GM12878 (cell line): ENCODE measurements around the gene PIGN. TPM values are rescaled to one million over a fixed set of nuclear protein-coding genes. Genes with fewer than 3 reads are reported as not detected.

Experiments used
- ATAC-seq: fragments of 200-7000 bp; cut with Tn5 transposase; 3 replicates; pipeline ENCODE4 v1.9.1; 2020; ENCODE audit warnings: mild to moderate bottlenecking, moderate library complexity
- BruUV-seq: library from RNA; stranded (reverse); fragments of 400-500 nt; replicated peaks from 2 replicates; lab custom pipeline; 2021; lab: Mats Ljungman, UMichigan
- CTCF ChIA-PET: fragments of 300-600 bp; sonication (Branson Sonifier 250); formaldehyde crosslinking; extraction: SDS; loops from one replicate; lab custom pipeline; 2021; ENCODE audit warnings: inconsistent platforms; lab: Yijun Ruan, JAX
- POLR2A ChIA-PET: fragments of 350-600 bp; formaldehyde crosslinking; extraction: SDS; loops from one replicate; lab custom pipeline; 2021; ENCODE audit warnings: inconsistent platforms; lab: Charles Lee
- RAD21 ChIA-PET: fragments of 300-600 bp; sonication (Branson Sonifier 250); formaldehyde crosslinking; loops from one replicate; lab custom pipeline; 2023; ENCODE audit warnings: antibody characterized with exemption; ENCODE audit not compliant: unreplicated experiment; lab: Charles Lee
- SMC1A ChIA-PET: fragments of 300-600 bp; sonication (Branson Sonifier 250); formaldehyde crosslinking; loops from one replicate; lab custom pipeline; 2023; ENCODE audit not compliant: unreplicated experiment, uncharacterized antibody; lab: Charles Lee
- DNase-seq: peaks from one replicate; pipeline ENCODE4 v3.0.0-alpha.2; 2011; ENCODE audit warnings: low read depth, low spot score
- FAIRE-seq: peaks from 3 replicates; lab custom pipeline; 2011; peaks lifted over from hg19 to GRCh38; lab: Jason Lieb, UNC
- H2AFZ ChIP-seq: 2 replicates; pipeline ENCODE4 v1.6.0; 2011; ENCODE audit warnings: low read depth, low read length, control low read depth; ENCODE audit not compliant: control insufficient read depth
- H3K27ac ChIP-seq: 2 replicates; pipeline ENCODE4 v1.5.1; 2011; ENCODE audit warnings: control low read depth; ENCODE audit not compliant: control insufficient read depth, insufficient read depth
- H3K27me3 ChIP-seq, 2 experiments: replicated peaks in 1 of 2; 2 replicates each; pipeline versions ENCODE4 v1.6.0 to v1.6.1; 2011; ENCODE audit warnings: low read length in 1 of 2; ENCODE audit not compliant: control insufficient read depth in 2 of 2, insufficient read depth in 2 of 2
- H3K36me3 ChIP-seq, 2 experiments: 2 replicates each; pipeline ENCODE4 v1.5.1; 2011; ENCODE audit warnings: low read length in 1 of 2; ENCODE audit not compliant: control insufficient read depth in 2 of 2, insufficient read depth in 2 of 2
- H3K4me1 ChIP-seq: 2 replicates; pipeline ENCODE4 v1.6.1; 2011; ENCODE audit warnings: mild to moderate bottlenecking, low read length, moderate library complexity, mixed read lengths; ENCODE audit not compliant: control insufficient read depth, insufficient read depth
- H3K4me2 ChIP-seq: 2 replicates; pipeline ENCODE4 v1.6.0; 2011; ENCODE audit warnings: control low read depth; ENCODE audit not compliant: control insufficient read depth, insufficient read depth
- H3K4me3 ChIP-seq: fragments of 200-600 bp; sonication (generic); 2 replicates; pipeline ENCODE4 v1.5.1; 2016
- H3K79me2 ChIP-seq: 2 replicates; pipeline ENCODE4 v1.6.0; 2011; ENCODE audit warnings: low read length; ENCODE audit not compliant: control insufficient read depth, insufficient read depth
- H3K9ac ChIP-seq: 2 replicates; pipeline ENCODE4 v1.8.0; 2011; ENCODE audit warnings: low read length, control low read depth, mixed read lengths; ENCODE audit not compliant: control insufficient read depth, insufficient read depth
- H3K9me3 ChIP-seq: replicated peaks from 3 replicates; pipeline ENCODE4 v1.5.1; 2011; ENCODE audit warnings: mild to moderate bottlenecking, low read length; ENCODE audit not compliant: control insufficient read depth, insufficient read depth
- H4K20me1 ChIP-seq: 2 replicates; pipeline ENCODE4 v1.6.0; 2011; ENCODE audit not compliant: control insufficient read depth, insufficient read depth
- ASH2L ChIP-seq: fragments of 300-600, 200-600 bp; sonication (generic); IDR thresholded peaks from 2 replicates; pipeline ENCODE4 v1.6.1; 2017; ENCODE audit warnings: low read depth, mild to moderate bottlenecking, borderline replicate concordance
- MEF2B ChIP-seq: fragments of 450-650 bp; IDR thresholded peaks from 2 replicates; pipeline ENCODE4 v1.6.1; 2018; ENCODE audit warnings: mild to moderate bottlenecking, moderate library complexity; ENCODE audit not compliant: partially characterized antibody, poor library complexity, severe bottlenecking
- MYB ChIP-seq: fragments of 150-350 bp; IDR thresholded peaks from 2 replicates; pipeline ENCODE4 v1.6.1; 2014; ENCODE audit warnings: mild to moderate bottlenecking, low read depth, low read length, borderline replicate concordance
- NFIC ChIP-seq: IDR thresholded peaks from 2 replicates; pipeline ENCODE4 v1.6.1; 2012; ENCODE audit warnings: low read depth, mild to moderate bottlenecking, inconsistent platforms, low read length, moderate library complexity
- POLR2AphosphoS5 ChIP-seq: IDR thresholded peaks from 2 replicates; pipeline ENCODE4 v1.6.1; 2011; ENCODE audit warnings: mild to moderate bottlenecking, low read length, inconsistent platforms
- POU2F2 ChIP-seq: IDR thresholded peaks from 3 replicates; pipeline ENCODE4 v1.6.1; 2011; ENCODE audit warnings: low read depth, mild to moderate bottlenecking, low read length, borderline replicate concordance
- RBBP5 ChIP-seq: fragments of 200-600 bp; sonication (generic); conservative IDR thresholded peaks from 2 replicates; pipeline ENCODE4 v1.6.1; 2016
- RELA ChIP-seq: fragments of 450-650 bp; IDR thresholded peaks from 2 replicates; pipeline ENCODE4 v1.8.0; 2014; ENCODE audit warnings: borderline replicate concordance; ENCODE audit not compliant: partially characterized antibody
- YBX1 ChIP-seq: fragments of 450-650 bp; IDR thresholded peaks from 2 replicates; pipeline ENCODE4 v1.6.1; 2016; ENCODE audit warnings: antibody characterized with exemption
- ZNF384 ChIP-seq: IDR thresholded peaks from 2 replicates; pipeline ENCODE4 v1.6.1; 2012; ENCODE audit warnings: low read depth, mild to moderate bottlenecking, low read length, improper control_type of control experiment, borderline replicate concordance
- WGBS: methylation state at CpG from one replicate; pipeline ENCODE4 v1.1.6; 2016; ENCODE audit warnings: low lambda C conversion rate; ENCODE audit not compliant: insufficient replicate concordance, insufficient coverage; ENCODE audit errors: missing lambda C conversion rate; 5-methylcytosine and 5-hydroxymethylcytosine counted together
- in situ Hi-C: fragments of 300-500 bp; cut with MboI; formaldehyde crosslinking; loops from 9 replicates; pipeline ENCODE4 v1.14.3; 2018; ENCODE audit warnings: mixed read lengths
- intact Hi-C: fragments of 100-400 bp; cut with micrococcal nuclease; formaldehyde crosslinking; loops from one replicate; pipeline ENCODE4 v1.14.2; 2022; ENCODE audit not compliant: unreplicated experiment
- polyA plus RNA-seq, 11 experiments: library from polyadenylated mRNA; depleted of rRNA in 4 of 11; unstranded in 6 of 11; stranded (reverse) in 5 of 11; fragments of >200 nt; fragmentation: Nextera tagmentation in 4 of 11; fragmentation: Illumina TruSeq in 1 of 11; extraction: Ambion mirVana in 4 of 11; extraction: Trizol in 1 of 11; gene quantifications; 1 replicate in 1 of 11; 2 replicates in 10 of 11; pipeline versions ENCODE4 v1.2.1 to v1.2.3, GENCODE V29; 2011 to 2016; ENCODE audit warnings: inconsistent platforms in 2 of 11, missing spikeins in 2 of 11, low read depth in 1 of 11
- total RNA-seq, 4 experiments: library from RNA; depleted of rRNA in 3 of 4; stranded (reverse); fragments of >200 nt in 3 of 4; fragmentation: Illumina TruSeq in 1 of 4; extraction: Trizol in 1 of 4; gene quantifications; 2 replicates each; pipeline versions ENCODE4 v1.2.1 to v1.2.3, GENCODE V29; 2013 to 2021
- TF ChIP-seq, protein P1 (sequence below): IDR thresholded peaks from 2 replicates; pipeline ENCODE4 v1.6.1; 2011; ENCODE audit warnings: borderline replicate concordance, low read depth, mild to moderate bottlenecking, moderate library complexity, mixed read lengths, low read length; ENCODE audit not compliant: insufficient read depth; ENCODE audit errors: extremely low read length

PIGN gene
- total and polyA plus RNA-seq, 10 of the 15 experiments (the other 5 are each of a cell fraction or from before 2014, with no cell fraction given), result 6.9 to 25.4 (median 18.7) TPM

GRCh38 chr18:62131301-62131909 is 55.5 kb downstream of the PIGN start (continued):
- TF ChIP-seq RELA, result no peak
- no peak for TF ChIP-seq MEF2B
- no peak for TF ChIP-seq RBBP5
- no peak for TF ChIP-seq POU2F2
- no peak for TF ChIP-seq MYB
- no peak for TF ChIP-seq POLR2AphosphoS5
- TF ChIP-seq ZNF384, result no peak

GRCh38 chr18:62128157-62128556 is 58.7 kb downstream of the PIGN start:
- no peak overlapping the region for H3K4me3 ChIP-seq
- H3K4me2 ChIP-seq, result no peak overlapping the region
- H4K20me1 ChIP-seq, result no peaks in the 10 kb centered on the region
- H3K9me3 ChIP-seq, result no peaks in the 10 kb centered on the region
- FAIRE-seq (no peak), ATAC-seq (no peak), DNase-seq (no peak)
- CTCF ChIA-PET, result interaction anchor here (0.6 to 6.0 kb wide), 8 partner anchors 22 to 806 kb away, joined by 3 to 77 read pairs (median 4); no protein-coding TSS in a partner anchor
- intact Hi-C loops (no loop called here), in situ Hi-C loops (loop anchor here (10.0 kb wide), 1 partner anchor 223 kb away; no protein-coding TSS in a partner anchor)
- H3K79me2 ChIP-seq, result no peaks in the 10 kb centered on the region
- H3K4me1 ChIP-seq, result no peaks in the 10 kb centered on the region
- RAD21 ChIA-PET, result interaction anchor here (1.3 kb wide), 1 partner anchor 44 kb away, joined by 3 read pairs; no protein-coding TSS in a partner anchor
- no peak overlapping the region for H2AFZ ChIP-seq
- H3K27ac ChIP-seq, result no peak overlapping the region
- no TSS peak for BruUV-seq
- H3K9ac ChIP-seq, result no peak overlapping the region
- TF ChIP-seq, protein P1, sequence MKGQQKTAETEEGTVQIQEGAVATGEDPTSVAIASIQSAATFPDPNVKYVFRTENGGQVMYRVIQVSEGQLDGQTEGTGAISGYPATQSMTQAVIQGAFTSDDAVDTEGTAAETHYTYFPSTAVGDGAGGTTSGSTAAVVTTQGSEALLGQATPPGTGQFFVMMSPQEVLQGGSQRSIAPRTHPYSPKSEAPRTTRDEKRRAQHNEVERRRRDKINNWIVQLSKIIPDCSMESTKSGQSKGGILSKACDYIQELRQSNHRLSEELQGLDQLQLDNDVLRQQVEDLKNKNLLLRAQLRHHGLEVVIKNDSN, result no peak
- no peak for TF ChIP-seq YBX1
- no peak for TF ChIP-seq ASH2L
- no peak for TF ChIP-seq NFIC
- H3K36me3 ChIP-seq, result no peaks in the 10 kb centered on the region
- no peaks in the 10 kb centered on the region for H3K27me3 ChIP-seq
- SMC1A ChIA-PET, result interaction anchor here (0.9 to 5.8 kb wide), 8 partner anchors 13 to 548 kb away, joined by 3 to 59 read pairs (median 4); no protein-coding TSS in a partner anchor
- POLR2A ChIA-PET, result no interaction called here
- 73% methylated on average over 1 of the region's 1 CpG for WGBS
